ENCODE measurements around the gene TTBK2.

TTBK2 gene

DNA sequence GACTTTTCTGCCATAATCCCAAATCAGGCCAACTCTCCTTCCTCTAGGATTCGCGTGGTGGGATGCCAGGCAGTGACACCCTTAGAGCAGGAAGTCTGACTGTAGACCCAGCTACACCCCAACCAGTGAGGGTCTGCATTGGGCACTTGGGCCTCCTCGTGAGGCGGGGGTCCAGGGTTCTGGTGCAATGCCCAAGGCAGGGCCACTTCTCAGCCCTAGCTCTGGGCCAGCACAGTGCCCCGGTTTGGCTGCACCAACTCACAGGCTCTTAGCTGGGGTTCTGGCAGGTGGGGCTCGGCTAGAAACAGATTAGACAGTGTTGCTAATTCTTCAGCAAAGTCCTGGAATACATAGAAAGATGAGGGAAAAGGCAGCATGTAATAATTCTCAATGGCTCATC lies 196.3 kb downstream of the TTBK2 start:
- DNase-seq: no peak

DNA sequence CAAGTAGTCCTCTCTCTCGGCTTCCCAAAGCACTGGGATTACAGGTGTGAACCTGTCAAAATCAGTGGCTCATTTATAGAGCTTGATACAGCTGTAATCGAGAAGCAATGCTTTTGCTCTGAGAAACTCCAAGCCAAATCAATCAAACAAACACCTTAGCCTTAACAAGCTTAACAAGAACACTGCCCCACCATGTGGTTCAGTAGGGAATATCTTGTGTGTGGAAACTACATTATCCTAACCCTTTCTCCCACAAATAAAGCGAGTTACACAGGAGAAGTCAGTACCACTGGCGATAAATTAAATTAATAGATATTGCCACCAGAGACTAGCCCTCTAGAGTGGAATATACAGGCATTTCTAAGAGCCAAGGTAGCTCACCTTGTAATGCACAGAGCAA lies 197.5 kb downstream of the TTBK2 start:
- DNase-seq: no peak

DNA sequence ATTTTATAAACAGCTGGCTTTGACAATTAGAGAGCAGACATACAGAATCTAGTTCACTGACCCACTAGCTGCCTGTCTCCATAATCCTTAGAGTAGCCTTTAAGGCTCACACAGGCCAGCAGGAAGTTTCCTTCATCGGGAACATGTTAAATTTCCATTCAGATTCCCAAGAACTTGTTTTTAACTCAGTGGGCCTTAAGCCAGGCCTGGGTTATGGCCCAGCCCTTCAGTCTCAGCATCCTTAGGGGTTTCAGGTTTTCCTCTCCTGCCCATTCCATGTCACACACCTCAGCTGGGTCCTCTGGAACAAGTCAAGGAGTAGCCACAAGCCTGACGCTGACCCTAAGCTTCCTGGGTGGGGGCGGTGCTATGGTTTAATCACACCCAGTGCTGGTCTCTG lies 198.7 kb downstream of the TTBK2 start:
- DNase-seq: no peak

DNA sequence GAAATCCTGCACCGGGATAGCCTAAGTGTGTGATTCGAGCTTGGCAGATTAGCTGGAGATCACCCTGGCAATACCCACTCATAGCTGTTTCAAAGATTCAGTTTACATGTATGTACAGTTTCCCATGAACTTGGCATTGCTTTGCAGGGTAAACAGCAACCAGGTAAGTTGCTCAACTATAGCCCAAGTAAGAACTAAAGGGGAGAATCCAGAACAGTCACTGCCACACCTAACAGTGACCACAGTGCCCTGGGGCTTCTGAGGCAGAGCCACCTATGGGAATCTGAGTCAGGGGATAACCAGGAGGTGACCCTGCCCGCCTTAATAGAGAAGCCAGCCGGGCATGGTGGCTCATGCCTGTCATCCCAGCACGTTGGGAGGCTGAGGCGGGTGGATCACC lies 199.6 kb downstream of the TTBK2 start:
- DNase-seq: no peak

DNA sequence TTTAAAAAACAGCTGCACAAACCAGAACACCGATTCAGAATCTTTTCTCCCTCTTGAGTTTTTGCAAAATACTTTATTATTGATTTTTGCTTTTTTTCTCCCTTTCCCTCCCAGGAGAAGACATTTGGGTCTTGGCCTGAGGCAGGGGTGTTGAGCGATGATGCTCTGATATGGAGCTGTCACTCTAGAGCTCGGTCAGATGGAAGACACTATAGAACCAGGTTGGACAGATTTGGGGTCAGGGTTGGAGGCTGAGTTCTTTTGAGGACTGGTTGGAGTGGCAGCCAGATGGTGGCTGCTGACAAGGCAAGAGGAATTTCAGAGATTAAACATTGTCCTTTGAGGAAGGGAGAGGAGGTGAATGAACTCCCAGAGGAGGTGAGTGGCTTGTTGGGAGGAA lies 200.5 kb downstream of the TTBK2 start:
- no peak for DNase-seq

DNA sequence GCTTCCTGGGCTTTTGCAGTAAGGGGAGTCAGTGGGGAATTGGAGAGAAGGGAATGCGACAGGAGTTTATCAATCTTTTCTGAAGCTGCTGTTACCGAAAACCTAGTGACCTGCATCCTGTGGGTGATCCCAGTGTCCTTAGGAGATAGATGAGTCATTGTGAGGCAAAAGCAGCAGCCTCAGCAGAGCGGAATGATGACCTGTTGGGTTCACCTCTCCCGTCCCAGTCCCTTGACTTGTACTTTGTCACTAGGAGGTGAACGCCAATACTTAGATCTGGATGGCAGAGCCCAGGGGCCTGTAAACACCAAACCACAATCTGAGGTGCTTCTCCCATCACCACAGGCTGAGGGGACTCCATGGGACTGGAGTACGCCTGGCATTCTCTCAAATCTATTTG lies 201.5 kb downstream of the TTBK2 start:
- DNase-seq: no peak

DNA sequence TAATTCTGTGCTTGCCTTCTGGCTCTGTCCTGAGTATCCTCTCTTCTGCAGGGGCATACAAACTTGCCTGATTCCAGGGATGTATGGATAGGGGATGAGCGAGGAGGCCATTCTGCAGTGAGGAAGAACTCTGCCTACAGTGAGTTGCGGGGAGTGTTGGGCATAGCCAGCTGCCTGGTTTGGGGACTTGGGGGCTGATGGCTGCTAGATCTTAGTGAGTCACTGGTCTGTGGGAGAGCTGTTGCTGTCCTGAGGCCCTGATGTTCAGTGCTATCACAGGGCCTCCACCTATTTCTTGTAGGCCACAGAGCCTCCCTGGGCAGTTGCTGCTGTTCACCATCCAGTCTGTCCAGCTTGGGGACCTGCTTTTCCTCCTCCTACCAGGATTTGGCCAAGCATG lies 204.0 kb downstream of the TTBK2 start:
- DNase-seq: no peak

DNA sequence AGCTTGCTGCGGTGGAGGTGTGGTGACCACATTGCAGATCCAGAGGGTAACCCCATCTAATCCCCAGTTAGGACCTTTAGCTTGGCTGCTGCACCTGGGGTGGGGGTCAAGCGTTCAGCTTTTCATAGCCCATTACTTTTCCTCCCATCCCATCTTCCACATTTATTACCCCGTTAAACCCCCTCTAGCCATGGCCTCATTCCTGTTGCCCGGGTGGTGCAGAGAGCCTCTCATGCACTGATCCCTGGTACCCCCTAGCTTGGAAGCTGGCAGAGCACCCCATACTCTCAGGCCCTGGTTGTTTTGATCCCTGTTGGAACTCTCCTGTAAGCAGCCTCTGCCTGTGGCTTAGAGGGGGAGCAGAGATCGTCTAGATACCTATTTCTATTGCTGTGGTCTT lies 204.5 kb downstream of the TTBK2 start:
- DNase-seq: no peak

DNA sequence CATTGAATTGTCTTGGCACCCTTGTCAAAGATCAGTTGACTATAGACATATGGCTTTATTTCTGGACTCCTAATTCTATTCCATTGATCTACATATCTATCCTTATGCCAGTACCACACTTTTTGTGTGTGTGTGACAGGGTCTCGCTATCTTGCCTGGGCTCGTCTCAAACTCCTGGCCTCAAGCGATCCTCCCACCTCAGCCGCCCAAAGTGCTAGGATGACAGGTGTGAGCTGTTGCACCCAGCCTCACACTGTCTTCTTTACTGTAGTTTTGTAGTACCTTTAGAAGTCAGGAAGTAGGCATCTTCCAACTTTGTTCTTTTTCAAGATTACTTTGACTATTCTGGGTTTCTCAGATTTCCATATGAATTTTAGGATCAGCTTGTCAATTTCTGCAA lies 208.0 kb downstream of the TTBK2 start:
- no peak for DNase-seq

DNA sequence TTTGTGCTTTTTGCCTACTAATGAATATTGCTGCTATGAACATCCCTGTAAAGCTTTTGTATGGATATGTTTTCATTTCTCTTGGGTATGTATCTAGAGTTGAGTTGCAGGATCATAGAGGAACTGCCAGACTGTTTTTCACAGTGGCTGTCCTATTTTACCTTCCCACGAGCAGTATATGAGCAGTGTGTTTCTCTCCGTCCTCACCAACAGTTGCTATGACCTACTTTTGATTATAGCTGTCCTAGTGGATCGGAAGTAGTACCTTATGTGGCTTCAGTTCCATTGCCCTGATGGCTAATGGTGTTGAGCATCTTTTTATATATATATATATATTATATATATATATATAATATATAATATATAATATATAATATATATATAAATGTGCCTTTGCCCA lies 208.8 kb downstream of the TTBK2 start:
- no peak for DNase-seq

DNA sequence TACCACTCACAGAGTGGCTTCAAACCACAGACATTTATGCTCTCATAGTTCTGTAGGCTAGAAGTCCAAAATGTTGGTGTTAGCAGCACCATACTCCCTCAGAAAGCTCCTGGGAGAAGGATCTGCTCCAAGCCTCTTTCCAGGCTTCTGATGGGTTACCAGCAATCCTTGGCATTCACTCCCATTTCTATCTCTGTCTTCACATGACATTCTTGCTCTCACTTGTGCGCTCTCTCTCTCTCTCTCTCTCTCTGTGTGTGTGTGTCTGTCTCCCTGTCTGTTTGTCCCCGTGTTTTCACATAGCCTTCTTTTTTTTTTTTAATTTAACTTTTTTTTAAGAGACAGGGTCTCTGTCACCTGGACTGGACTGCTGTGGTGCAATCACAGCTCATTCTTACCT lies 209.9 kb downstream of the TTBK2 start:
- DNase-seq: no peak

DNA sequence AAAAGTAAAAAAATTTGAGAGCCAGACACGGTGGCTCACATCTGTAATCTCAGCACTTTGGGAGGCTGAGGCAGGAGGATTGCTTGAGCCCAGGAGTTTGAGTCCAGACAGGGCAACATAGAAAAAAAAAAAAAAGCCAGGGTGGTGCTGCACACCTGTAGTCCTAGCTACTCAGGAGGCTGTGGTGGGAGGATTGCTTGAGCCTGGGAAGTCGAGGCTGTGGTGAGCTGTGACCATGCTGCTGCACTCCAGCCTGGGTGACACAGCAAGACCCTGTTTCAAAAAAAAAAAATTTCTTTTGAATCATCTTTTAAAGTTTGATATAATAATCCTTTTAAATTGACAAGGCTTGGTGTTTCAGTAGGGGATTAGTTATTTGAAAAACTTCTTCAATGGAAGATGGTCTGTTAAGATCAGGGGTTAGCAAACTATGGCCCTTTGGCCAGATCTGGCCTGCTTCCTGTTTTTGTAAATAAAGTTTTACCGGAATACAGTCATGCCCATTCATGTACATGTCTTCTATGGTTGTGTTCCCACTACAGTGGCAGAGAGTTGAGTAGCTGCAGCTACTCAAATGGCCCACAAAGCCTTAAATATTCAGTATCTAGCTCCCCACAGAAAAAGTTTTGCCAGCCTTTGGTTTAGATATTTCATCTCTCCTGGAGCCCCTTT lies 212.6 kb downstream of the TTBK2 start:
- no peak for DNase-seq

DNA sequence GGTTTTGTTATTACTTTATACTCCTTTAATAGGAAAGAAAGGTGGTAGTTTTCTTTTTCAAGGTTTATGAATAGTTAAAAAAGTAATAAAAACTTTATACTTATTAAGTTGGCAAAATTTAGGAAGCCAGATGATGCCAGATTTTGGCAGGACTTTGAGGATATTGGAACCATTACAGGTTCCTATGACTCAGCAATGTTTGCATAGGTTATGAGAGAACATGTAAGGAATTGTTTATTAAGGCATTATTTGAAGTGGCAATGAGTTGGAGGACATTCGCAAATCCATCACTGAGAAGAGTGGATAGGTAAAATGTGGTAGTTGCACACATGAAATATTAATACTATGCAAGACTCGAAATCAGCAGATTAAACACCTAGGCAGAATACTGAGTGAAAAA lies 213.5 kb downstream of the TTBK2 start:
- DNase-seq: no peak

DNA sequence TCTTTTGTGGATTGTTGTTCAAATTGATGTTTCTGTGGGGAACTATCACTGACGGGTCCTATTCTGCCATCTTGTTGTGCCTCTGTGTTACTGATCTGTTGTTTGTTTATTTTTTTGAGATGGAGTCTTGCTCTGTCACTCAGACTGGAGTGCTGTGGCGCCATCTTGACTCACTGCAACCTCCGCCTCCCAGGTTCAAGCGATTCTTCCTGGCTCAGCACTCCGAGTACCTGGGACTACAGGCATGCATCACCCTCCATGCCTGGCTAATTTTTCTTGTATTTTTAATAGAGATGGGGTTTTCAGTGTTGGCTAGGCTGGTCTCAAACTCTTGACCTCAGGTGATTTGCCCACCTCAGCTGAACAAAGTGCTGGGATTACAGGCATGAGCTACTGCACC lies 215.2 kb downstream of the TTBK2 start:
- DNase-seq: no peak

DNA sequence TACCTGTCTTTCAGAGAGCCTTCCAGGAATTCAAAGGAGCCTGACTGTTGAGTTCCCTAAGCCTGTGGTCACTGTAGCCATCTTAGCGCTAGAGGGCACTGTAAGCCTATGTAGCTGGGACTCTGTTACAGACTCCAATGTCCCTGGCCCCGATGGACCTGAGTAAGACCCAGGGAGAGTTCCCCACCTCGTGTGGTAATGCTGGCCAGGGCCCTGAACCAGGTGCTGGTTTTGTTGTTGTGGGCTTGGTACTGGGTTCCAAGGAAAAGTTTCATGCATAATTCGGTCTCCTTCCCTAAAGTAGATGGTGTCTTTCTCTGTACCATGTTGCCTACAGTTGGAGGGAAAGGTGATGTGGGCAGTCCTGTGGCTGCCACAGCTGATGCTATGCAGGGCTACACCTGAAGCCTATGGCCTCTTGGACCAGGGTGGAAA lies 216.1 kb downstream of the TTBK2 start:
- DNase-seq: peak in 4 of 5 donors; percentile 35 to 66 (median 44)

DNA sequence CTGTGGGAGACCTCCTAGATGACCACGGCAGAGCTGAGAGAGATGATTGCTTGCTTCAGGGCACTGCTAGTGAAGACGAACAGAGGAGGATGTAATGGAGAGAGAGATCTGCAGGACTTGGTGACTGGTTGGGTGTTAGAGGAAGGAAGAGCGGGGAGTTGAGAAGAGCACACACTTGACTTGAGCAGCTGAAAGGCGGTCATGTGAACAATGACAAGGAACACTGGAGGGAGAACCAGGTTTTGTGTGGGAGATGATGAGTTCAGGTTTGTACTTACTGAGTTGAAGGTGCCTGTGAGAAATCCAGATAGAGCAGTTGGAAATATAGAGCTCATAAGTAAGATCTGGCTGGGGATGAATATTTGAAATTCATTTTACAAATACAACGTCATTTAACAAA lies 224.0 kb downstream of the TTBK2 start:
- no peak for DNase-seq

DNA sequence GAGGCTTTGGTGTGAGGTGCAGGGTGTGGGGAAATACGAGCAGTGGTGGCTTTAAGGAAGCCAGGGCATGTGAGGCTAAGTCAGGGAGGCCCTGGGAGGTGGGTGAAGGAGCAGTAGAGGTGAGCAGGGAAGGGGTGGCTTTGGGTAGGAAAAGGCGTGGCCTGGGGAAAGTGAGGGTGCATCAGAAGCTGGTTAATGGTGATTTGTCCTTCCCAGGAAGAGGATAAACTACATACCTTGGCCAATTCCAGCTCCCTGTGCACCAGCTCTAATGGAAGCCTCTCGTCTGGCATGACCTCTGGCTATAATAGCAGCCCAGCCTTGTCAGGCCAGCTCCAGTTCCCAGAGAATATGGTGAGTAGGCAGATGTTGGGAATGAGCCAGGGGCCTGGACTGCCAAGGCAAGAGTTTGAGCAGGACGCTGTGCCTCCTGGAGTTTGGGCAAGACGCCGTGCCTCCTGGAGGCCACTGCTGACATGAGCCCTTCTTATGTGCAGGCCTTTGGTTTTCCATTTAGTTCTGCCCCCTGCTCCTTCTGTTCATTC lies 225.0 kb downstream of the TTBK2 start:
- DNase-seq: no peak

DNA sequence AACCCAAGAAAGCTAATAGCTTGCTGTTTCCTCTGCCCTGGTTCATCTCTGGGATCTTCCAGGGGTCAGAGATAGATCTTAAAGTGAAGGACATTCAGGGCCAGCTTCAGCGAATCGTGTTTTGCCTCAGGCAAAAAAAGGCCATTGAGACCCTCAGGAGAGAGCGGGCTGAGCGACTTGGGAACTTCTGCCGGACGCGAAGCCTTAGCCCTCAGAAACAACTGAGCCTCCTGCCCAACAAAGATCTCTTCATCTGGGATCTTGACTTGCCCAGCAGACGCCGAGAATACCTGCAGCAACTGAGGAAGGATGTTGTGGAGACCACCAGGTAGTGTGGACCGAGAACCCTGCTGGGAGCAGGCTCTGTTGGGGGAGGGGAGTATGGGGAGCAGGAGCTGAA lies 226.2 kb downstream of the TTBK2 start:
- DNase-seq: no peak

DNA sequence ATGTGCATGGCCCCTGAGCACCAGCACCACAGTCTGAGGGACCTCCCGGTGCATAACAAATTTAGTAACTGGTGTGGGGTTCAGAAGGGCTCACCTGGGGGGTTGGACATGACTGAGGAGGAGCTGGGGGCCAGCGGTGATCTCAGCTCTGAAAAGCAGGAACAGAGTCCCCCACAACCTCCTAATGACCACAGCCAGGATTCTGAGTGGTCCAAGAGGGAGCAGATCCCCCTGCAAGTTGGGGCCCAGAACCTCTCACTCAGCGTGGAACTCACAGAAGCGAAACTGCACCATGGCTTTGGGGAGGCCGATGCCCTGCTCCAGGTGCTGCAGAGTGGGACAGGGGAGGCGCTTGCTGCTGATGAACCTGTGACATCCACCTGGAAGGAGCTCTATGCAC lies 226.6 kb downstream of the TTBK2 start:
- DNase-seq: no peak

DNA sequence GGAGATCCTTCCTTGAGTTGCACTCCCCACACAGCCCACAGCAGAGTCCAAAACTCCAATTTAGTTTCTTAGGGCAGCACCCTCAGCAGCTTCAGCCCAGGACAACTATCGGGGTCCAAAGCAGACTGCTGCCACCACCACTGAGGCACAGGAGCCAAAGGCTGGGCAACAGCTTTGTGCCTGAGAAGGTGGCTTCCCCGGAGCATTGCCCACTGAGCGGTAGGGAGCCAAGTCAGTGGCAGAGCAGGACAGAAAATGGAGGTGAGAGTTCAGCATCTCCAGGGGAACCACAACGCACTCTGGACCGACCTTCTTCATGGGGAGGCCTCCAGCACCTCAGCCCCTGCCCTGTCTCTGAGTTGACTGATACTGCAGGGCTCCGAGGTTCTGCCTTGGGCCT lies 227.1 kb downstream of the TTBK2 start:
- DNase-seq: no peak

DNA sequence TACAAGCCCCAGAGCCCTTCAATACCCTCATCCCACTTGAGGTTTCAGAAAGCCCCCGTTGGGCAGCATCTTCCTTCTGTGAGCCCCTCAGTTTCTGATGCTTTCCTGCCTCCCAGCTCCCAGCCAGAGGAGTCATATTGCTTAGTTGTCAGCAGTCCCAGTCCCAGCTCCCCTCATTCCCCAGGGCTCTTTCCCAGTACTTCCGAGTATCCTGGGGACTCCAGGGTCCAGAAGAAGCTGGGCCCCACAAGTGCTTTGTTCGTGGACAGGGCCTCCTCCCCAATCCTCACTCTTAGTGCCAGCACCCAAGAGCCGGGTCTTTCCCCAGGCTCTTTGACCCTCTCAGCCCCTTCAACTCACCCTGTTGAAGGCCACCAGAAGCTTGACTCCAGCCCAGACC lies 227.6 kb downstream of the TTBK2 start:
- DNase-seq: no peak

DNA sequence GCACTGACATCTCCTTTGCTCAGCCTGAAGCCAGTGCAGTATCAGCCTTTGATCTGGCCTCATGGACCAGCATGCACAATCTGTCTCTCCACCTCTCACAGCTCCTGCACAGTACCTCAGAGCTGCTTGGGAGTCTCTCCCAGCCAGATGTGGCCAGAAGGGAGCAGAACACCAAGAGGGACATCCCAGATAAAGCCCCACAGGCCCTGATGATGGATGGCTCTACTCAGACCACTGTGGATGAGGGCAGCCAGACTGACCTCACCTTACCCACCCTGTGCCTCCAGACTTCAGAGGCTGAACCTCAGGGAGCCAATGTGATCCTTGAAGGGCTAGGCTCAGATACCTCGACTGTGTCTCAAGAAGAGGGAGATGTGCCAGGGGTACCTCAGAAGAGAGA lies 228.0 kb downstream of the TTBK2 start:
- no peak for DNase-seq

DNA sequence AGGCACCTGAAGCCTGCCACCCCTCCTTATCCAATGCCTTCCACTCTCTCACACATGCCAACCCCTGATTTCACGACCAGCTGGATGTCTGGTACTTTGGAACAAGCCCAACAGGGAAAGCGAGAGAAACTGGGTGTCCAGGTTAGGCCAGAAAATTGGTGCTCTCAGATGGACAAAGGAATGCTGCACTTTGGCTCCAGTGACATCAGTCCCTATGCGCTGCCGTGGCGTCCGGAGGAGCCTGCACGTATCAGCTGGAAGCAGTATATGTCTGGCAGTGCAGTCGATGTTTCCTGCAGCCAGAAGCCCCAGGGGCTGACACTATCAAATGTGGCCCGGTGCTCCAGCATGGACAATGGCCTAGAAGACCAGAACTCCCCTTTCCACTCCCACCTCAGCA lies 228.8 kb downstream of the TTBK2 start:
- no peak for DNase-seq

DNA sequence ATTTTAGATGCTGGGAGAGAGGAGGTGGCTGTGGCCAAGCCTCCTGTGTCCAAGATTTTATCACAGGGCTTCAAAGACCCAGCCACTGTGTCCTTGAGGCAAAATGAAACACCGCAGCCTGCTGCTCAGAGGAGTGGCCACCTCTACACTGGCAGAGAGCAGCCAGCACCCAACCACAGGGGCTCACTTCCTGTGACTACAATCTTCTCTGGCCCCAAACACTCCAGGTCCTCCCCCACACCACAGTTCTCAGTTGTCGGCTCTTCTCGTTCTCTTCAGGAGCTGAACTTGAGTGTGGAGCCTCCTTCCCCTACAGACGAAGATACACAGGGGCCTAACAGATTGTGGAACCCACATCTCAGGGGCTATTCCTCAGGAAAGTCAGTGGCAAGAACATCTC lies 229.3 kb downstream of the TTBK2 start:
- peak in 1 of 5 donors; percentile 16 for DNase-seq
